RKO (cell line): Measurements from ENCODE around the gene HS3ST3A1.

Experiments
- DNase-seq: peaks from one replicate; pipeline ENCODE4 v3.0.0-alpha.2; 2016; ENCODE audit warnings: low spot score

The HS3ST3A1 gene

GRCh38 chr17:13601776-13602551 lies at the start of gene HS3ST3A1:
TSS of gene HS3ST3A1 (minus strand) at chr17:13601929. CDS start at chr17:13601129, 800 bp downstream.
- no peak for DNase-seq

DNA sequence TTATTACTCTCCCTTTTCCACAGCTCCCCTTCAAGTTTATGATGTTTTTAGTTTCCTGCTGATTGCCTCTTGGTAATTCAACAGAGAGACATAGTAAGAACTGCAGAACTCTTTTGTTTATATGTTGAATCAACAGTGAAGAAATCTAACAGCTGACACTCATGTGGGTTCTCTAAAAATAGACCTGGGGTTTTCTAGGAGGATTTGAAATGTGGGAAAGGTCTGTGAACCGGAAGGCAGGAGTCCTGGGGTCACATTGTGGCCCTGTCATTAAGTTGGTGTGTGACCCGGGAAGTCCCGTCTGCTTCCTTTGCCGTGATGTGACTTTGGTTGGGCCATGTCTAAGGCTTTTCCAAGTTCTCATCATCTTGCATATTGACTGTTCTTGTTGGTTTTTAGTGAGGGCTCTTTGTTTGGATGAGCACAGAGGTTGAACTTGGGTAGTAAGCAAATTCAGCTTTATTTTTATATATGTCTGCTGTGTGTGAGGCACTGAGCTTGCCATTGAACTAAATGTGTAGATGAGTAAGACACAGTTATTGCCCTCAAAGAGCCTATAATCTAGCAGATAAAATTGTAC lies 48.5 kb upstream of the HS3ST3A1 start:
- no peak for DNase-seq

DNA sequence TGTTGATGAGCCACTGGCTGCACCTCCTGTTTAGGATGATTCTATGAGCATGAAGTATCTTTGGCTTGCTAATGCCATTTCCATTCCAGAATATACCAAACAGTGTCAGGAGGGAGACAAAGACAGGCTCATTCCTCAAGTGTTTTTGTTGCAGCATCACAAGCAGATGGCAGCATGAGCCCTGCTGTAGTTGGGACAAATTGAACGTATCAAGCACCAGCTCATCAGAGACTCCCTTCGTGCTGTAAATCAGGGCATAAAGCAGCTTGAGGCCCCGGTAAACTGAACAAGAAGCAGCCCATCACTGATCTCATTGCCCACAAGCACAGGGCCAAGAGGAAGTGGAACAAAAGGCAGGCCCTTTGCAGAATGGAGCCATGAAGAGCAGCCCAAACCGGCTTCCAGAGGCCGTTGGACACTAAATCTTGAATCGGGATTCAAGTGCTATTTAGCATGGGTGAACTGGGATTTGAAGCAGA lies 45.9 kb upstream of the HS3ST3A1 start:
- no peak for DNase-seq

GRCh38 chr17:13646969-13647542 lies 45.3 kb upstream of the HS3ST3A1 start:
- DNase-seq = no peak

DNA sequence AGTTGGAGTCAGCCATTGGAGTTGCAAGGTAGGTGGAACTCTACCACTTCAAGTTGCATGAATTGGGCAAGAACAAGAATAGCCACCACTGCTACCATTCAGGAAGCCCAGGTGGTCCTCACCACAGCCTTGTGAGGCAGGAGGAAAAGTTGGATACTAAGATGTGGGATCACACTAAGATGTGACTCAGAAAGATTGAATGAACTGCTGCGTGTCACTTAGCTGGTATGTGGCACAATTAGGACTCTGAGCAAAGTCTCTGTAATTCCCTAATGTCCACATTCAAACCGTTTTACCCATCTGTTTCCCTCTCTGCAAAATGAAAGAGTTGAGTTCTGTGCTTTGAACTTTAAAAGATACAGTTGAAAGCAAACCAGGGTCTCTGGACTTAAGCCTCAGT lies 44.7 kb upstream of the HS3ST3A1 start:
- peak; percentile 1 for DNase-seq

GRCh38 chr17:13643180-13643579 lies 41.5 kb upstream of the HS3ST3A1 start:
- DNase-seq = no peak

- DNase-seq = no peak
Measured at GRCh38 chr17:13642188-13642587, 40.5 kb upstream of the HS3ST3A1 start.

DNA sequence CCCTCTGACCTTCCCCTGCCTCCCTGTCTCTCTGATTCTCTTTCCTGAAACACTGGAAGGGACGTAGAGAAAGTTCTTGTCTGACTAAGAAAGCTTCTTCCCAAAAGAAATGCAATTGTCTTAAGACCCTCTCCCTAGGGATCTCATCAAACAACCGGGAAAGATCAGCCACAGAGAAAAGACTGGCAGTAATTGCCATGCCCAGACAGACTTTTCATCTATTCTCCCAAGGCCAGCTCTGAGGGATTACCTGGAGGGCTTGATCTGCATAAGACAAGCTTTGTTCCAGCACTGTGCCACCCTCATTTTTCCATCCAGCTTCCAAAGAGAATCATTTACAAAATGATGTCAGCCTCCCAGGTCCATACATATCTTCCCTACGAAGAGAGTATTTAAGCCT lies 38.8 kb upstream of the HS3ST3A1 start:
- no peak for DNase-seq

- no peak for DNase-seq
Measured at GRCh38 chr17:13638855-13639458, 37.2 kb upstream of the HS3ST3A1 start.

- DNase-seq = no peak
Measured at GRCh38 chr17:13636951-13637350, 35.2 kb upstream of the HS3ST3A1 start.

GRCh38 chr17:13635951-13636350 lies 34.2 kb upstream of the HS3ST3A1 start:
- no peak for DNase-seq

DNA sequence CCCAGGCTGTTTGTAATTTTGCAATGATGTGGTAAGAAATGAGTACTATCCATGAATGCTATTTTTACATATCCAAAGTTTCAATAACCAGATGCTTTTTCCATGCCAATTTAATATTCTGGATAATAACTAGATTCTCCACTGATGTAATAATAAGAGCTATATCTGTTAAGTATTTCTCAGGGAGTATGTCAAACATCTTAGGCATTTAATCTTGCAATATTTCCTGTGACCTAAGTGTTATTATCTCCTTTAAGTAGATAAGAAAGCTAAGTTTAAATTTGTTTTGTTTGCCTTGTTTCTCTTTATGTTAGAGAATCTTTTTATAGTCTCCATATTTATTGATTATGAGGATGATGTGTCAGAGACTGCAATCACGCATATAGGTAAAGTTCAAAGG lies 32.3 kb upstream of the HS3ST3A1 start:
- no peak for DNase-seq

GRCh38 chr17:13631529-13631928 lies 29.8 kb upstream of the HS3ST3A1 start:
- DNase-seq = no peak

DNA sequence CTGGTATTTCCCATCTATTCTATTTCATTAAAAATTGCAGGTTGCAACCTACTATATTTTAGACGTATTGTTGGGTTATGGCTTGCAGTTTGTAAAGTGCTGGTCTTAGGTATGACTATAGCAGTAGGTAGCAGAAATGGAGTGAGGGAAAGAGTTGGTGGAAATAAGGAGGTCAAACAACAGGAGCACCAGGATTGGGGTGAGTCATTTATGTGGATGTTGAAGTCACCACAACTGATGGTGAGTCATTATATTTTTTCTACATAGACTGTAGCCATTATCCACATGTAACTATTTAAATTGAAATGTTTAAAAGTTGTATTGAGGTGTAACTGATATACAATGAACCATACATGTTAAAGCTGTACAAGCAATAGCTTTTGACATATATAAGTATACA lies 25.0 kb upstream of the HS3ST3A1 start:
- DNase-seq = peak; percentile 62

DNA sequence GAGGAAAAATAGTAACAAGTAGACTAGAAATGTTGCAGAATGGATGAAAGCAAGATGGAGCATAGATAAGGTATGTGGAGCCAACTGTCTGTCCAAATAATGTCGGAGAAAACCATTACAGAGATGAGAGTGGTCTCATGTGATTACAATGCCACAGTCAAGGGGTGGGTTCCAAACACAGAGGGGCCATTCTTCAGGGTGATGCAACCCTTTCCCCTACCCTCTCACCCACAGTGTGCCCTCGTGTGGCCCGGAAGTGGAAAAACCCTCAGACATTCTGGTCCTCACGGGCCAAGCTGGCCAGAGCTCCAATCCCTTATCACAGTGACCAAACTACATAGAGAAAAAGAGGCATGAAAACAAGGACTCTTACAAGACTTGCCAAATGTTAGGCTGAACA lies 17.7 kb upstream of the HS3ST3A1 start:
- no peak for DNase-seq

- DNase-seq = no peak
Measured at GRCh38 chr17:13616031-13616430, 14.3 kb upstream of the HS3ST3A1 start.

DNA sequence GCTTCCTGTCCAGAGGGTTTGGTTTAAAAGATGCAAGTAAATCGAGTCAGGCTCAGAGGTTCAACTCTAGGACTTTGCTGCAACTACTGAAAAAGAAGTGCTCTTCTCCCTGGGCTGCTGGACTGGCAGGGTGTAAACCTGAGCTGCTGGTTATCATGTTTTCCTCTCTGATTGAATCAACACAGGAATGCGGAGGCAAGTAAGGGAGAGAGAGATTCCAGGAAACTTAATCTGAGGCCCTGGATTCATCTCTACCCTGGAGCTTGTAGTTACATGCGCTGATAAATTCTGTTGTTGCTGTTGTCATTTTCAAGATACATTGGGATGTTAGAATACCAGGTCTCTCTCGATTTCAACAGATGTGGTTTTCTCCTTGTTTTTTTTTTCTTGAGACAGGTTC lies 8.2 kb upstream of the HS3ST3A1 start:
- no peak for DNase-seq

- DNase-seq = no peak
Measured at GRCh38 chr17:13601322-13601775, 380 bp downstream of the HS3ST3A1 start.

DNA sequence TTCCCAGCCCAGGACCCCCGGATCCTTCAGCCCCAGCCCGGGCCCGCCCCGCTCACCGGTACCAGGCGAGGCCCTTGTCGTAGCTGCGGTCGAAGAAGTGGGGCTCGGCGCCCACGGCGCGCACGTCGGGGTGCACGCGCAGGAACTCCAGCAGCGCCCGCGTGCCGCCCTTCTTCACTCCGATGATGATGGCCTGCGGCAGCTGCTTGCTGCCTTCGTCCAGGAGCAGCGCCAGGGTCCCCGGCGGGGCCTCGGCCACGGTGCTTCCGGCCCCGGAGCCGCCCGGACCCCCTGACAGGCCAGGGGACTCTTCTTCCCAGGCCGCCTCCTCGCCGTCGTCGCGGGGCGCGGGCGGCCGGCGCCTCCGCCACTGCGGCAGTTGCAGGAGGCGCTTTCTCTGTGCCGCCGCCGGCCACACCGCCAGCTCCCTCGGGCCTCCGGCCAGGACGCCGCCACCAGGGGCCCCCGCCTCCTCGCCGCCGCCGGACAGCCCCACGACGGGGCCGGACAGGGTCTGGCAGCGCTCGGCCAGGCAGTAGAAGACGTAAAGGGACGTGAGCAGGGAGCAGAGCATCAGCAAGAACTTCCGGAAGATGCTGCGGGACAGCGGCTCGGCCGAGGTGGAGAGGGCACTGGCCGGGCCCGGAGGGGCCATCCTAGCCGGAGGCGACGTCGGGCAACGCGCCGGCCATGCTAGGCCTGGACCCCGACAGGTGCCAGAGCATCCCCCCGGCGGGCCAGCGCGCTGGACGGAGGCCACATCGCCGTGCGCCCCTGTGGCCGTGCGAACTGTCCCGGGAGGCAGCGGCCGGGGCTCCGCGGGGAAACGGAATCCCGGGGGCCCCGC lies 1.0 kb downstream of the HS3ST3A1 start:
- DNase-seq = no peak

GRCh38 chr17:13599864-13600263 lies 1.9 kb downstream of the HS3ST3A1 start:
- no peak for DNase-seq

- DNase-seq = no peak
Measured at GRCh38 chr17:13599168-13599577, 2.6 kb downstream of the HS3ST3A1 start.
